ENCODE data around the gene NCDN. TPM values are rescaled to one million over a fixed set of nuclear protein-coding genes. Genes with fewer than 3 reads are reported as not detected.

Gene NCDN
- total RNA-seq, 1 donor from 2014 or later: 26.1 TPM

GRCh38 chr1:35605071-35605866 lies 47.7 kb downstream of the NCDN start:
- Histone ChIP-seq H3K36me3 (peaks cover 91% of the 10 kb centered on the region), H3K27ac (replicated peaks) (no peak overlapping the region), H3K4me1 (peaks cover 5% of the 10 kb centered on the region), H3K27me3 (ENCODE audit: low read depth) (no peaks in the 10 kb centered on the region), H3K9me3 (replicated peaks) (no peaks in the 10 kb centered on the region), H3K4me3 (no peak overlapping the region)
- no peak for TF ChIP-seq CTCF (IDR thresholded peaks at IDR 0.05; ENCODE audit: borderline replicate concordance)
- intact Hi-C loops (cut with micrococcal nuclease): no loop called here
- no peak for DNase-seq

- Histone ChIP-seq H3K4me1 (peaks cover 5% of the 10 kb centered on the region), H3K9me3 (replicated peaks) (no peaks in the 10 kb centered on the region), H3K27ac (replicated peaks) (no peak overlapping the region), H3K27me3 (ENCODE audit: low read depth) (no peaks in the 10 kb centered on the region), H3K36me3 (peaks cover 90% of the 10 kb centered on the region), H3K4me3 (no peak overlapping the region)
- DNase-seq: no peak
- intact Hi-C loops (cut with micrococcal nuclease): no loop called here
- no peak for TF ChIP-seq CTCF (IDR thresholded peaks at IDR 0.05; ENCODE audit: borderline replicate concordance)
Observed at GRCh38 chr1:35605867-35606182, 48.2 kb downstream of the NCDN start.

GRCh38 chr1:35611655-35612054 lies 54.1 kb downstream of the NCDN start:
- intact Hi-C loops (cut with micrococcal nuclease): no loop called here
- H3K36me3 ChIP-seq: peaks cover 59% of the 10 kb centered on the region
- H3K4me3 ChIP-seq: no peak overlapping the region
- H3K4me1 ChIP-seq: peaks cover 13% of the 10 kb centered on the region
- TF ChIP-seq CTCF (IDR thresholded peaks at IDR 0.05; ENCODE audit: borderline replicate concordance): no peak
- H3K9me3 ChIP-seq (replicated peaks): no peaks in the 10 kb centered on the region
- H3K27ac ChIP-seq (replicated peaks): no peak overlapping the region
- no peak for DNase-seq
- H3K27me3 ChIP-seq (ENCODE audit: low read depth): no peaks in the 10 kb centered on the region

- DNase-seq: no peak
- H3K36me3 ChIP-seq: peaks cover 50% of the 10 kb centered on the region
- intact Hi-C loops (cut with micrococcal nuclease): no loop called here
- no peak for TF ChIP-seq CTCF (IDR thresholded peaks at IDR 0.05; ENCODE audit: borderline replicate concordance)
- H3K4me1 ChIP-seq: peaks cover 8% of the 10 kb centered on the region
- no peaks in the 10 kb centered on the region for H3K9me3 ChIP-seq (replicated peaks)
- H3K27ac ChIP-seq (replicated peaks): no peak overlapping the region
- H3K27me3 ChIP-seq (ENCODE audit: low read depth): no peaks in the 10 kb centered on the region
- no peak overlapping the region for H3K4me3 ChIP-seq
Observed at GRCh38 chr1:35615440-35615839, 57.8 kb downstream of the NCDN start.

Other genes starting within 250 kb of the NCDN start
- gene KIAA0319L, start 396 bp upstream of the NCDN start, total RNA-seq: 64.3 TPM
- 0.30 TPM for gene TFAP2E, start 15.5 kb downstream of the NCDN start, total RNA-seq
- gene PSMB2, start 83.7 kb downstream of the NCDN start, total RNA-seq: 39.9 TPM
- 9.8 TPM for gene C1orf216, start 161.1 kb downstream of the NCDN start, total RNA-seq
- gene CLSPN, start 212.2 kb downstream of the NCDN start, total RNA-seq: 0.49 TPM